Tibial nerve (tissue), 4 donors: ENCODE measurements around the gene C1orf116.

Experiments
- EP300 ChIP-seq, 2 donors: sonication (generic); formaldehyde crosslinking; IDR thresholded peaks; one replicate each; pipeline ENCODE4 v1.6.1; 2017; ENCODE audit warnings: antibody characterized with exemption in 2 of 2, mild to moderate bottlenecking in 1 of 2
- POLR2A ChIP-seq, 2 donors: fragments of 450-650 bp; IDR thresholded peaks; one replicate each; pipeline ENCODE4 v1.6.1; 2017; ENCODE audit warnings: antibody characterized with exemption in 2 of 2, mild to moderate bottlenecking in 2 of 2, moderate library complexity in 2 of 2
- TF ChIP-seq, protein P1 (sequence below), 5 experiments: fragments of 200-600 bp in 3 of 5; fragments of 450-650 bp in 2 of 5; sonication (generic) in 3 of 5; IDR thresholded peaks; one replicate each; pipeline ENCODE4 v1.5.1; 2016 to 2019; ENCODE audit warnings: antibody characterized with exemption in 5 of 5, mild to moderate bottlenecking in 3 of 5, moderate library complexity in 2 of 5

DNA sequence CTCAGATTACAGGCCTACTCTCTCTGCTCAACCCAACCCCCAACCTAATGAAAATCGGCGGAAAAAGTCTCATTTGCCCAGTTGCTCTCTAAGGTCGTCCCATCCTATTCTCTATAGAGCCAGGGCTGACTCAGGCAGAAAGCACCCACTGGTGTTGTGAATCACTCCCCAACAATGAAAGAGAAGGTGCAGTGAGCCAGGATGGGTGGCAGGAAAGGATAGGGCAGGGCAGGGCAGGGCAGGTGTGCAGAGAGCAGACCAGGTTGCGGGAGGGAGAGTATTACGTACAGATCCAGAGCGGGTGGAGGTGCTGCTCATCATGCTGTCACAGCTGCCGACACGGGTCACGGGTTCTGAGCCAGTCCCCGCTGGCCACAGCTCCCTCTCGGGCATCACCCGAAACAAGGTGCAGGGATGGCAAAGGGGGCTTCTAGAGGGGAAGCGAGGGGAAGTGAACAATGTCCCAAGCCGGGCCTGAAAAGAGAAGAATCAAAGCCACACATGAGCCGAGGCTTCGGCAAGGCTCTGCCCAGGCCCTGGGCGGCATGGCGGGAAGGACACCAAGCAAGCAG is 5.3 kb downstream of the C1orf116 start:
- TF ChIP-seq, protein P1, sequence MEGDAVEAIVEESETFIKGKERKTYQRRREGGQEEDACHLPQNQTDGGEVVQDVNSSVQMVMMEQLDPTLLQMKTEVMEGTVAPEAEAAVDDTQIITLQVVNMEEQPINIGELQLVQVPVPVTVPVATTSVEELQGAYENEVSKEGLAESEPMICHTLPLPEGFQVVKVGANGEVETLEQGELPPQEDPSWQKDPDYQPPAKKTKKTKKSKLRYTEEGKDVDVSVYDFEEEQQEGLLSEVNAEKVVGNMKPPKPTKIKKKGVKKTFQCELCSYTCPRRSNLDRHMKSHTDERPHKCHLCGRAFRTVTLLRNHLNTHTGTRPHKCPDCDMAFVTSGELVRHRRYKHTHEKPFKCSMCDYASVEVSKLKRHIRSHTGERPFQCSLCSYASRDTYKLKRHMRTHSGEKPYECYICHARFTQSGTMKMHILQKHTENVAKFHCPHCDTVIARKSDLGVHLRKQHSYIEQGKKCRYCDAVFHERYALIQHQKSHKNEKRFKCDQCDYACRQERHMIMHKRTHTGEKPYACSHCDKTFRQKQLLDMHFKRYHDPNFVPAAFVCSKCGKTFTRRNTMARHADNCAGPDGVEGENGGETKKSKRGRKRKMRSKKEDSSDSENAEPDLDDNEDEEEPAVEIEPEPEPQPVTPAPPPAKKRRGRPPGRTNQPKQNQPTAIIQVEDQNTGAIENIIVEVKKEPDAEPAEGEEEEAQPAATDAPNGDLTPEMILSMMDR (IDR thresholded peaks at IDR 0.05): no peak
- TF ChIP-seq POLR2A (IDR thresholded peaks at IDR 0.05): no peak
- no peak for TF ChIP-seq EP300 (IDR thresholded peaks at IDR 0.05)
